ENCODE measurements around the gene TWF2. TPM values are rescaled to one million over a fixed set of nuclear protein-coding genes. Genes with fewer than 3 reads are reported as not detected.

TWF2 gene
- polyA plus RNA-seq, 4 donors = 23.1 to 54.1 (median 50.7) TPM

DNA sequence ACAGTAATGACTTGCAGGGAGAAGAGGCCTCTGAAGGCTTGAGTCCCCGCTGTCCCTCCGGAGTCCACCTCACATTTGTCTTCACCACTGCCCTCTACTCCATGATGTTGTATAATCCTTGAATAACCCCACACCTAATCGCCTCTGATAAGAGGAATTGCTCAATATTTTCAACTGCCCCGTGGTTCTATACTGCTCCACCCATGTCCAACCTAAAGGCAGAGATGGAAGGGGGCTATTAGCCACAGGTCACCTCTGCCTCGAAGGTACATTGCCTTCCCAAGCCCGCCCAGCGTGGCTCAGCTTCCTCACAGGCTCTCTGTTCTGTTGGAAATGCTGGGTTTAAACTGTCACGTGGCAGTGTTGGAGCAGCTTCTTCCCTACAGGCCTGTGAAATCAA is 26.0 kb downstream of the TWF2 start:
- H3K27ac ChIP-seq (ENCODE audit: low read depth in 1 of 3, low read length in 2 of 3) = no peak overlapping the region
- no peak overlapping the region for H3K4me3 ChIP-seq (ENCODE audit: low read depth in 1 of 3, low read length in 3 of 3)
- peaks cover 16 to 76% (median 35%) of the 10 kb centered on the region in 3 donors for H3K36me3 ChIP-seq (ENCODE audit: control insufficient read depth in 3 of 3, insufficient read depth in 2 of 3, low read depth in 1 of 3, low read length in 3 of 3)
- no peaks in the 10 kb centered on the region for H3K9me3 ChIP-seq (ENCODE audit: control insufficient read depth in 2 of 2, insufficient read depth in 1 of 2, low read depth in 1 of 2, low read length in 1 of 2)
- FAIRE-seq (no peak), DNase-seq (peak in 1 of 2 donors; percentile 19)
- H3K27me3 ChIP-seq (ENCODE audit: control insufficient read depth in 3 of 3, insufficient read depth in 3 of 3, low read length in 3 of 3) = no peaks in the 10 kb centered on the region
- WGBS, 3 donors = 60 to 83% (median 67%) methylated on average over 8 of the region's 8 CpGs
- H3K4me1 ChIP-seq (ENCODE audit: control insufficient read depth in 3 of 3, insufficient read depth in 2 of 3, low read depth in 1 of 3, low read length in 2 of 3) = peaks cover under 1 to 49% (median 4%) of the 10 kb centered on the region in 3 donors

DNA sequence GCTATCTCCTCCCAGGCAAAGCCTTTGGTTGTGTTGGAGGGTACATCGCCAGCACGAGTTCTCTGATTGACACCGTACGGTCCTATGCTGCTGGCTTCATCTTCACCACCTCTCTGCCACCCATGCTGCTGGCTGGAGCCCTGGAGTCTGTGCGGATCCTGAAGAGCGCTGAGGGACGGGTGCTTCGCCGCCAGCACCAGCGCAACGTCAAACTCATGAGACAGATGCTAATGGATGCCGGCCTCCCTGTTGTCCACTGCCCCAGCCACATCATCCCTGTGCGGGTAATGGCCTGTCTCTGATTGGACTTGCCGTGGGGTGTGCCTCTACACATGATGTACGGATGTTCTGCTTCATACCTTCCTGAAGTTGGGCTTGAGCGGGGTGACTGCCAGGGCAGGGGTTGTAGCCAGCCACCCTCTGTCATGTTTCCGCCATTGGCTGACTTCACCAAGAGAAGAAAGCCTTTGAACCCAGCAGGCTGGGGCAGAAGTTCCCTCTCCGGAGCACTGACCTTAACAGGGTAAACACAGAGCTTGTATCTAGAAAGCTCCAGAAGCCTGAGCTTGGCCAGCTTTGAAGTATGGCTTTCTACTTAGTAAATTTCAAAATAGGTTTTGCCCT is 27.6 kb downstream of the TWF2 start:
- Histone ChIP-seq H3K9me3 (ENCODE audit: control insufficient read depth in 2 of 2, insufficient read depth in 1 of 2, low read depth in 1 of 2, low read length in 1 of 2) (no peaks in the 10 kb centered on the region), H3K4me3 (ENCODE audit: low read depth in 1 of 3, low read length in 3 of 3) (no peak overlapping the region), H3K36me3 (ENCODE audit: control insufficient read depth in 3 of 3, insufficient read depth in 2 of 3, low read depth in 1 of 3, low read length in 3 of 3) (peaks cover 18 to 82% (median 41%) of the 10 kb centered on the region in 3 donors), H3K27me3 (ENCODE audit: control insufficient read depth in 3 of 3, insufficient read depth in 3 of 3, low read length in 3 of 3) (no peaks in the 10 kb centered on the region), H3K4me1 (ENCODE audit: control insufficient read depth in 3 of 3, insufficient read depth in 2 of 3, low read depth in 1 of 3, low read length in 2 of 3) (peaks cover 0 to 33% (median under 1%) of the 10 kb centered on the region in 3 donors), H3K27ac (ENCODE audit: low read depth in 1 of 3, low read length in 2 of 3) (peak overlapping the region in 1 of 3 donors; percentile 74)
- DNase-seq (peak in 1 of 2 donors; percentile 31), FAIRE-seq (no peak)
- 95 to 97% (median 96%) methylated on average over 18 of the region's 18 CpGs for WGBS, 3 donors

DNA sequence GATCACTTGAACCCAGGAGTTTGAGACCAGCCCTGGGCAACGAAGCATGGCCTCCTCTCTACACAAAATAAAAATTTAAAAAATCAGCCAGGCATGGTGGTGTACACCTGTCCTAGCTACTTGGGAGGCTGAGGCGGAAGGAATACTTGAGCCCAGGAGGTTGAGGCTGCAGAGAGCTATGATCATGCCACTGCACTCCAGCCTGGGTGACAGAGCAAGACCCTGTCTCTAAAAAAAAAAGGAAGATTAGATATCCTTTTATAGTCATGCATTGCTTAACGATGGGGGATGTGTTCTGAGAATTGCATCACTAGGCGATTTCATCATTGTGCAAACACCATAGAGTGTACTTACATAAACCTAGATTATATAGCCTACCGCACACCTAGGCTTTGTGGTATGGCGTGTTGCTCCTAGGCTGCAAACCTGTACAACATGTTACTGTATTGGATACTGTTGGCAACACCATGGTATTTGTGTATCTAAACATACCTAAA is 28.4 kb downstream of the TWF2 start:
- H3K4me1 ChIP-seq (ENCODE audit: control insufficient read depth in 3 of 3, insufficient read depth in 2 of 3, low read depth in 1 of 3, low read length in 2 of 3) = peaks cover 0 to 33% (median 0%) of the 10 kb centered on the region in 3 donors
- H3K9me3 ChIP-seq (ENCODE audit: control insufficient read depth in 2 of 2, insufficient read depth in 1 of 2, low read depth in 1 of 2, low read length in 1 of 2) = no peaks in the 10 kb centered on the region
- H3K36me3 ChIP-seq (ENCODE audit: control insufficient read depth in 3 of 3, insufficient read depth in 2 of 3, low read depth in 1 of 3, low read length in 3 of 3) = peaks cover 20 to 80% (median 42%) of the 10 kb centered on the region in 3 donors
- peak overlapping the region in 1 of 3 donors; percentile 74 for H3K27ac ChIP-seq (ENCODE audit: low read depth in 1 of 3, low read length in 2 of 3)
- WGBS, 3 donors = 73 to 76% (median 74%) methylated on average over 6 of the region's 6 CpGs
- DNase-seq (peak; percentile 18 to 92), FAIRE-seq (no peak)
- H3K27me3 ChIP-seq (ENCODE audit: control insufficient read depth in 3 of 3, insufficient read depth in 3 of 3, low read length in 3 of 3) = no peaks in the 10 kb centered on the region
- H3K4me3 ChIP-seq (ENCODE audit: low read depth in 1 of 3, low read length in 3 of 3) = no peak overlapping the region

DNA sequence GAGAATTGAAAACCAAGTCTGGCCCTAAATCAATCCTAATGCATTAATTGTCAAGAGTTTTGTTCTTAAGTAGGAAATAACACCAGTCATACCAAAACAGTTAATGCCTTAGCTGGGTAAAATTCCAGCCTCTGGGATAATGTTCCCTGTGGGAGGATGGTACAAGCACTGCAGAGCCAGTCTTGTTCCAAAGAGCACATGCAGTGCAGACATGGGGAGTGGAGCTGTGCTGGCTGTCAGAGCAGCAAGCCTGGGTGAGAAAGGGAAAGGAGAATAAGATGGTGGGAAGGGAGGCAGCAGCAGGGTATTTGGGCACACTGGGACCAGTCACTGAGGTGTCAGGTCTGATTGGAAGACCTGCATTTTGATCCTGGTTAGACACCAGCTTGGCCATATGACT is 28.9 kb downstream of the TWF2 start:
- DNase-seq (peak in 1 of 2 donors; percentile 36), FAIRE-seq (no peak)
- peaks cover 23 to 77% (median 42%) of the 10 kb centered on the region in 3 donors for H3K36me3 ChIP-seq (ENCODE audit: control insufficient read depth in 3 of 3, insufficient read depth in 2 of 3, low read depth in 1 of 3, low read length in 3 of 3)
- H3K4me1 ChIP-seq (ENCODE audit: control insufficient read depth in 3 of 3, insufficient read depth in 2 of 3, low read depth in 1 of 3, low read length in 2 of 3) = peaks cover 0 to 33% (median 0%) of the 10 kb centered on the region in 3 donors
- no peaks in the 10 kb centered on the region for H3K27me3 ChIP-seq (ENCODE audit: control insufficient read depth in 3 of 3, insufficient read depth in 3 of 3, low read length in 3 of 3)
- no peaks in the 10 kb centered on the region for H3K9me3 ChIP-seq (ENCODE audit: control insufficient read depth in 2 of 2, insufficient read depth in 1 of 2, low read depth in 1 of 2, low read length in 1 of 2)
- H3K4me3 ChIP-seq (ENCODE audit: low read depth in 1 of 3, low read length in 3 of 3) = no peak overlapping the region
- peak overlapping the region in 1 of 3 donors; percentile 36 for H3K27ac ChIP-seq (ENCODE audit: low read depth in 1 of 3, low read length in 2 of 3)

DNA sequence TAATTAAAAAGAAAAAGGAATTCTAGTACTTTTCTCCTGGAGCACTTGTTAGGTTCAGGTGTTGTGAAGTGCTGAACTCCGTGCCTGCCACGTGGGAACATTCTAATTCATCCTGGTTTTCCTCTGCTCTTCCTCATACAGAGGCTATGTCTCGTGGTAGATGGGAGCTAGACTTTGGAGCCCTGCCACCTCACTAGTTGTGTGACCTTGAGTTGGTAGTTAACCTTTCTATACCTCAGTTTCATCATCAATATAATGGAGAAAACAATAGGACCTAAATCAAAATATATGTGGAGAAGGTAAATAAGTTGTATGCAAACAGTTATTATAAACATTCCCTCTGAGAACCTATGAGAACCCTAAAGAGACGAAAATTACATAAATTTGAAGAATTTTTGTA is 30.4 kb downstream of the TWF2 start:
- Histone ChIP-seq H3K4me1 (ENCODE audit: control insufficient read depth in 3 of 3, insufficient read depth in 2 of 3, low read depth in 1 of 3, low read length in 2 of 3) (peaks cover 0 to 36% (median 0%) of the 10 kb centered on the region in 3 donors), H3K9me3 (ENCODE audit: control insufficient read depth in 2 of 2, insufficient read depth in 1 of 2, low read depth in 1 of 2, low read length in 1 of 2) (no peaks in the 10 kb centered on the region), H3K27me3 (ENCODE audit: control insufficient read depth in 3 of 3, insufficient read depth in 3 of 3, low read length in 3 of 3) (no peaks in the 10 kb centered on the region), H3K27ac (ENCODE audit: low read depth in 1 of 3, low read length in 2 of 3) (no peak overlapping the region), H3K36me3 (ENCODE audit: control insufficient read depth in 3 of 3, insufficient read depth in 2 of 3, low read depth in 1 of 3, low read length in 3 of 3) (peaks cover 32 to 75% (median 52%) of the 10 kb centered on the region in 3 donors), H3K4me3 (ENCODE audit: low read depth in 1 of 3, low read length in 3 of 3) (no peak overlapping the region)
- FAIRE-seq = no peak
- 83 to 87% (median 87%) methylated on average over 4 of the region's 4 CpGs for WGBS, 3 donors
- no peak for DNase-seq

DNA sequence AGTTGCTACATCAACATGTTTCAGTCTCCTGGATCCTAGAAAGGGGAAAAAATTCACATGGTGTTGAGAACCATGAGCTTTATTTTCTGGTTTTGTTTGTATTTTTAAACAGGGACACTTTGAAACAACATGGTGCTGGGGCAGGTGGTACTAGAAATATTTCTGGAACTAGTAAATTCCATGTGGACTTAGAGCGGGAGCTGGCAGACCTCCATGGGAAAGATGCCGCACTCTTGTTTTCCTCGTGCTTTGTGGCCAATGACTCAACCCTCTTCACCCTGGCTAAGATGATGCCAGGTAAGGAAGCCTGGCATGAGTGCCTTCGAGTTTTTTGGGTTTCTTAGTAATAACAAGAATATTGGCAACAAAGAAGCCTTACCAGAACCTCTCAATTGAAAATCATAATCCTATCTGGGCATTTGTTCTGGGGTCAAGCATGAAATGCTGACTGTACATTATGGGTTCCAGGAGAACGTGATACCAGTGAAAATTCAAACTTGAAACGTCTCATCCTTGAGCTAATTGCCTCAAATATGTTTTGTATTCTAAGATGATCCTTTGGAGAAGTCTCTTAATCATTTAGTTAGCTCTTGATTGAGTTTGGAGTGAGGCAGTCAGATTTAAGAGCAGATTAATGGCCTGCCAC is 33.1 kb downstream of the TWF2 start:
- peaks cover 34 to 66% (median 46%) of the 10 kb centered on the region in 3 donors for H3K36me3 ChIP-seq (ENCODE audit: control insufficient read depth in 3 of 3, insufficient read depth in 2 of 3, low read depth in 1 of 3, low read length in 3 of 3)
- no peaks in the 10 kb centered on the region for H3K27me3 ChIP-seq (ENCODE audit: control insufficient read depth in 3 of 3, insufficient read depth in 3 of 3, low read length in 3 of 3)
- DNase-seq (no peak), FAIRE-seq (no peak)
- H3K4me3 ChIP-seq (ENCODE audit: low read depth in 1 of 3, low read length in 3 of 3) = no peak overlapping the region
- 85 to 89% (median 89%) methylated on average over 6 of the region's 6 CpGs for WGBS, 3 donors
- H3K9me3 ChIP-seq (ENCODE audit: control insufficient read depth in 2 of 2, insufficient read depth in 1 of 2, low read depth in 1 of 2, low read length in 1 of 2) = no peaks in the 10 kb centered on the region
- peaks cover 0 to 13% (median 0%) of the 10 kb centered on the region in 3 donors for H3K4me1 ChIP-seq (ENCODE audit: control insufficient read depth in 3 of 3, insufficient read depth in 2 of 3, low read depth in 1 of 3, low read length in 2 of 3)
- no peak overlapping the region for H3K27ac ChIP-seq (ENCODE audit: low read depth in 1 of 3, low read length in 2 of 3)

DNA sequence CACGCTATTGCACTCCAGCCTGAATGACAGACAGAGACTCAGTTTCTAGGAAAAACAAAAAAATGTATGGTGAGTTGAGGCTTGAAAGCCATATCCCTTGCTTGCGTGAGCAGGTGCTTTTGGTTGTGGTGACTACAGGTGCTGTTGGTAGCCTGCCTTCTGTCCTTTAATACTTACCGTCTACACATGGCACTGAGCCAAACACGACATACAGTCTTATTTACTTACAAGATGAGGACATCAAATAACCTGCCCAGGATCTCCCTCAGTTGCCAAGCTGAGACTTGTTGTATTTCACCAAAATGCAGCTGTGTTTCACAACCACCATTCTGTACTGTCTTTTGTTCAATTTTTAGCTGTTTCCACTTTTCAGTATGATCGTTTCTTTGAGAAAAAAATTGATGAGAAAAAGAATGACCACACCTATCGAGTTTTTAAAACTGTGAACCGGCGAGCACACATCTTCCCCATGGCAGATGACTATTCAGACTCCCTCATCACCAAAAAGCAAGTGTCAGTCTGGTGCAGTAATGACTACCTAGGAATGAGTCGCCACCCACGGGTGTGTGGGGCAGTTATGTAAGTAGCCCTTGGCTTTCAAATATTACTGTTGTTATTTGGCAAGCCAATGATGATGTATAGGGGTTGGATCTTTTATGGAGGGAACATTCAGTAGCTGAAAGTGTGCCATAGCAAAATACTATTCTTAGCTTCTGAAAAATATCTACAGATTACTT is 34.5 kb downstream of the TWF2 start:
- Histone ChIP-seq H3K4me1 (ENCODE audit: control insufficient read depth in 3 of 3, insufficient read depth in 2 of 3, low read depth in 1 of 3, low read length in 2 of 3) (peaks cover 0 to 3% (median under 1%) of the 10 kb centered on the region in 3 donors), H3K27ac (ENCODE audit: low read depth in 1 of 3, low read length in 2 of 3) (no peak overlapping the region), H3K36me3 (ENCODE audit: control insufficient read depth in 3 of 3, insufficient read depth in 2 of 3, low read depth in 1 of 3, low read length in 3 of 3) (peaks cover 31 to 61% (median 42%) of the 10 kb centered on the region in 3 donors), H3K9me3 (ENCODE audit: control insufficient read depth in 2 of 2, insufficient read depth in 1 of 2, low read depth in 1 of 2, low read length in 1 of 2) (no peaks in the 10 kb centered on the region), H3K4me3 (ENCODE audit: low read depth in 1 of 3, low read length in 3 of 3) (no peak overlapping the region), H3K27me3 (ENCODE audit: control insufficient read depth in 3 of 3, insufficient read depth in 3 of 3, low read length in 3 of 3) (no peaks in the 10 kb centered on the region)
- peak in 1 of 2 donors; percentile 59 for DNase-seq
- FAIRE-seq = no peak
- WGBS, 3 donors = 59 to 75% (median 64%) methylated on average over 10 of the region's 10 CpGs

DNA sequence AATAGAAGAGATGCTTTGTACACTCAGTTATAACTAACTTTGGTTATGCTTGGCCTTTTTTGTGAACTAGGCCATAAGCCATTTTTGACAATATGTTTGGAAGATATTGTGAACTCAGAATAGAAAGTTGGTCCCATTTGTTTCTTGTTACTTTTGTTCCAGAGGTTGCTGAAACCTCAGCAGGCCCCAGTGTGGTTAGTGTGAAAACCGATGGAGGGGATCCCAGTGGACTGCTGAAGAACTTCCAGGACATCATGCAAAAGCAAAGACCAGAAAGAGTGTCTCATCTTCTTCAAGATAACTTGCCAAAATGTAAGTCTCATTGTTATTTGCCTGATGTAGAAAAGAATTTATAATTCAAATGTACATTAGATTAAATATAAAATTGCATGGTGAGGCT is 35.3 kb downstream of the TWF2 start:
- no peak overlapping the region for H3K27ac ChIP-seq (ENCODE audit: low read depth in 1 of 3, low read length in 2 of 3)
- H3K9me3 ChIP-seq (ENCODE audit: control insufficient read depth in 2 of 2, insufficient read depth in 1 of 2, low read depth in 1 of 2, low read length in 1 of 2) = no peaks in the 10 kb centered on the region
- H3K27me3 ChIP-seq (ENCODE audit: control insufficient read depth in 3 of 3, insufficient read depth in 3 of 3, low read length in 3 of 3) = no peaks in the 10 kb centered on the region
- DNase-seq (no peak), FAIRE-seq (no peak)
- H3K4me3 ChIP-seq (ENCODE audit: low read depth in 1 of 3, low read length in 3 of 3) = no peak overlapping the region
- peaks cover 2 to 11% (median 6%) of the 10 kb centered on the region in 3 donors for H3K4me1 ChIP-seq (ENCODE audit: control insufficient read depth in 3 of 3, insufficient read depth in 2 of 3, low read depth in 1 of 3, low read length in 2 of 3)
- 80 to 96% (median 88%) methylated on average over 1 of the region's 1 CpG for whole genome bisulfite sequencing, 3 donors
- peaks cover 28 to 59% (median 41%) of the 10 kb centered on the region in 3 donors for H3K36me3 ChIP-seq (ENCODE audit: control insufficient read depth in 3 of 3, insufficient read depth in 2 of 3, low read depth in 1 of 3, low read length in 3 of 3)

All from small intestine (tissue), 7 donors.